Measurements from ENCODE around the gene LIN7B. TPM values are rescaled to one million over a fixed set of nuclear protein-coding genes. Genes with fewer than 3 reads are reported as not detected.

LIN7B gene
- total and polyA plus RNA-seq, 9 of the 15 experiments (the other 6 are each of a cell fraction or from before 2014, with no cell fraction given), result 0.89 to 15.7 (median 4.0) TPM

GRCh38 chr19:49113762-49114629, at the start of gene LIN7B (continued):
- TF ChIP-seq NKRF (IDR thresholded peaks at IDR 0.05; ENCODE audit: borderline replicate concordance) (peak; percentile 77; the same call in 1 of the 2 replicates), E2F6 (IDR thresholded peaks at IDR 0.05; ENCODE audit: borderline replicate concordance in 1 of 2, extremely low read depth in 1 of 2, insufficient read depth in 1 of 2, insufficient read length in 1 of 2, low read depth in 1 of 2, low read length in 1 of 2, poor library complexity in 1 of 2, severe bottlenecking in 1 of 2) (peak; percentile 81 to 94), ETS1 (conservative IDR thresholded peaks at IDR 0.05; ENCODE audit: control insufficient read depth, low read depth, low read length) (peak; percentile 65), NUFIP1 (IDR thresholded peaks at IDR 0.05; ENCODE audit: partially characterized antibody) (no peak), RB1 (IDR thresholded peaks at IDR 0.05; ENCODE audit: low read depth) (peak; percentile 88), FOS (IDR thresholded peaks at IDR 0.05; ENCODE audit: extremely low read depth, insufficient read length) (no peak), ZFP1 (CRISPR knock-in tag; IDR thresholded peaks at IDR 0.05) (no peak), JUND (IDR thresholded peaks at IDR 0.05; ENCODE audit: borderline replicate concordance, low read depth, low read length) (peak; percentile 25; the same call in 1 of the 2 replicates), JUND (tag; IDR thresholded peaks at IDR 0.05; ENCODE audit: borderline replicate concordance, low read depth, low read length) (no peak), SRSF1 (IDR thresholded peaks at IDR 0.05; ENCODE audit: low read depth, low read length) (no peak), ZBTB1 (CRISPR knock-in tag; IDR thresholded peaks at IDR 0.05; ENCODE audit: borderline replicate concordance, low read depth) (0 out of 2 replicates have a peak, but pooled peaks have one; percentile 28), POLR2B (IDR thresholded peaks at IDR 0.05; ENCODE audit: low read depth, partially characterized antibody) (peak; percentile 51), ZNF699 (CRISPR knock-in tag; IDR thresholded peaks at IDR 0.05; ENCODE audit: insufficient replicate concordance) (no peak)
- TF ChIP-seq, protein P1, sequence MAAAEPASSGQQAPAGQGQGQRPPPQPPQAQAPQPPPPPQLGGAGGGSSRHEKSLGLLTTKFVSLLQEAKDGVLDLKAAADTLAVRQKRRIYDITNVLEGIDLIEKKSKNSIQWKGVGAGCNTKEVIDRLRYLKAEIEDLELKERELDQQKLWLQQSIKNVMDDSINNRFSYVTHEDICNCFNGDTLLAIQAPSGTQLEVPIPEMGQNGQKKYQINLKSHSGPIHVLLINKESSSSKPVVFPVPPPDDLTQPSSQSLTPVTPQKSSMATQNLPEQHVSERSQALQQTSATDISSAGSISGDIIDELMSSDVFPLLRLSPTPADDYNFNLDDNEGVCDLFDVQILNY (CRISPR knock-in tag; IDR thresholded peaks at IDR 0.05), result peak; percentile 84; the same call in 1 of the 2 replicates
- TF ChIP-seq, protein P2, sequence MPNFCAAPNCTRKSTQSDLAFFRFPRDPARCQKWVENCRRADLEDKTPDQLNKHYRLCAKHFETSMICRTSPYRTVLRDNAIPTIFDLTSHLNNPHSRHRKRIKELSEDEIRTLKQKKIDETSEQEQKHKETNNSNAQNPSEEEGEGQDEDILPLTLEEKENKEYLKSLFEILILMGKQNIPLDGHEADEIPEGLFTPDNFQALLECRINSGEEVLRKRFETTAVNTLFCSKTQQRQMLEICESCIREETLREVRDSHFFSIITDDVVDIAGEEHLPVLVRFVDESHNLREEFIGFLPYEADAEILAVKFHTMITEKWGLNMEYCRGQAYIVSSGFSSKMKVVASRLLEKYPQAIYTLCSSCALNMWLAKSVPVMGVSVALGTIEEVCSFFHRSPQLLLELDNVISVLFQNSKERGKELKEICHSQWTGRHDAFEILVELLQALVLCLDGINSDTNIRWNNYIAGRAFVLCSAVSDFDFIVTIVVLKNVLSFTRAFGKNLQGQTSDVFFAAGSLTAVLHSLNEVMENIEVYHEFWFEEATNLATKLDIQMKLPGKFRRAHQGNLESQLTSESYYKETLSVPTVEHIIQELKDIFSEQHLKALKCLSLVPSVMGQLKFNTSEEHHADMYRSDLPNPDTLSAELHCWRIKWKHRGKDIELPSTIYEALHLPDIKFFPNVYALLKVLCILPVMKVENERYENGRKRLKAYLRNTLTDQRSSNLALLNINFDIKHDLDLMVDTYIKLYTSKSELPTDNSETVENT (CRISPR knock-in tag; IDR thresholded peaks at IDR 0.05), result peak; percentile 71; the same call in 1 of the 2 replicates
- TF ChIP-seq, protein P3, sequence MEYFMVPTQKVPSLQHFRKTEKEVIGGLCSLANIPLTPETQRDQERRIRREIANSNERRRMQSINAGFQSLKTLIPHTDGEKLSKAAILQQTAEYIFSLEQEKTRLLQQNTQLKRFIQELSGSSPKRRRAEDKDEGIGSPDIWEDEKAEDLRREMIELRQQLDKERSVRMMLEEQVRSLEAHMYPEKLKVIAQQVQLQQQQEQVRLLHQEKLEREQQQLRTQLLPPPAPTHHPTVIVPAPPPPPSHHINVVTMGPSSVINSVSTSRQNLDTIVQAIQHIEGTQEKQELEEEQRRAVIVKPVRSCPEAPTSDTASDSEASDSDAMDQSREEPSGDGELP (CRISPR knock-in tag; IDR thresholded peaks at IDR 0.05; ENCODE audit: borderline replicate concordance), result peak; percentile 83; the same call in 1 of the 2 replicates
